ENCODE data around the gene IGFBP1. TPM values are rescaled to one million over a fixed set of nuclear protein-coding genes. Genes with fewer than 3 reads are reported as not detected.

The IGFBP1 gene
- total and polyA plus RNA-seq, 2 of the 13 experiments (the other 11 are each of a cell fraction or from before 2014, with no cell fraction given): 5.4 to 885 TPM

DNA sequence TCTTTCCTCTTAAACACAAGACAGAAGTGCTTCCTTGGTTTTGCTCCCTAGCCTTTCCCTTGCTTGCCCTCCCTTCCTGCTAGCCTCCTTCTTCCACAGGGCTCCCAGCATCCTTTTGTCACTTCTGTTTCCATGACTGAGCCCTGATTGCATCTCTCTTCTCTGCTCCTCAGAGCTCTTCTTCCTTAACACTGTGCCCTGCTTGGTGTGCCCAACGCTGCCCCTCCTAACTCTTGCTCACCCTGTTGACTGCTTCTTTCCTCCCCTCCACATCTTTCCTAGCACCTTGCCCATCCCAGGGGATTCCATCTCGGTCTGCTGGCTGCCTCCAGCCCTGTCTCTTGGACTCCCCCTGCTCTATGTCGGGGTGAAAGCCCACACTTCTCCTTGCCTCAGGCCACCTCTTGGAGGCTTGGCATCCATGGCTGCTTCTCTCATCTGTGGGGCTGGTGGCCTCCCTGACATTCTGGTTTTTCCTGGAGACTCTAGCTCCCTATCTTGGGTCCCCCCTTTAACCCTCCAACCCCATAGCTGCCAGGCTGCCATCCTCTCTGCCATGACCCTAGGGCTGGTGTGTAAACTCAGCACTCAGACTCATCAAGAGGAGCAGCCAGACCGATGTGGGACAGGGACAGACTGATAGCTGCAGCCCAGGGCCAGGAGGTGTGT is 5.8 kb downstream of the IGFBP1 start (continued):
- no peak for TF ChIP-seq KLF13 (CRISPR knock-in tag; IDR thresholded peaks at IDR 0.05)
- no peak for TF ChIP-seq SIN3B (IDR thresholded peaks at IDR 0.05; ENCODE audit: low read length)
- no peak for TF ChIP-seq ZNF180 (CRISPR knock-in tag; IDR thresholded peaks at IDR 0.05; ENCODE audit: borderline replicate concordance, low read depth)
- TF ChIP-seq, protein P1, sequence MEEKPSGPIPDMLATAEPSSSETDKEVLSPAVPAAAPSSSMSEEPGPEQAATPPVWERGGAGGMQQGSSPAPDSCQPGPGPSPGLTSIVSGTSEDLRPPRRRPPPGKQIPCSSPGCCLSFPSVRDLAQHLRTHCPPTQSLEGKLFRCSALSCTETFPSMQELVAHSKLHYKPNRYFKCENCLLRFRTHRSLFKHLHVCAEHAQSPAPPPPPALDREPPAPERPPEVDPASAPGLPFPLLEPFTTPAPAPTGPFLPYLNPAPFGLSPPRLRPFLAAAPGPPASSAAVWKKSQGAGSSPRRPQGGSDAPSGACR (CRISPR knock-in tag; IDR thresholded peaks at IDR 0.05): peak; percentile 71
- TF ChIP-seq ZNF350 (CRISPR knock-in tag; IDR thresholded peaks at IDR 0.05; ENCODE audit: borderline replicate concordance, low read depth): peak; percentile 96
- TF ChIP-seq SNAPC2 (CRISPR knock-in tag; IDR thresholded peaks at IDR 0.05): peak; percentile 47
- TF ChIP-seq ADNP (CRISPR knock-in tag; IDR thresholded peaks at IDR 0.05): no peak
- no peak for TF ChIP-seq ZNF768 (CRISPR knock-in tag; IDR thresholded peaks at IDR 0.05)
- no peak for TF ChIP-seq ZNF10 (CRISPR knock-in tag; IDR thresholded peaks at IDR 0.05; ENCODE audit: borderline replicate concordance, low read depth)
- no peak for TF ChIP-seq EP300 (IDR thresholded peaks at IDR 0.05; ENCODE audit: low read depth in 2 of 2, low read length in 2 of 2)
- no peak for TF ChIP-seq EP300 (CRISPR knock-in tag; IDR thresholded peaks at IDR 0.05; ENCODE audit: borderline replicate concordance)
- TF ChIP-seq, protein P2, sequence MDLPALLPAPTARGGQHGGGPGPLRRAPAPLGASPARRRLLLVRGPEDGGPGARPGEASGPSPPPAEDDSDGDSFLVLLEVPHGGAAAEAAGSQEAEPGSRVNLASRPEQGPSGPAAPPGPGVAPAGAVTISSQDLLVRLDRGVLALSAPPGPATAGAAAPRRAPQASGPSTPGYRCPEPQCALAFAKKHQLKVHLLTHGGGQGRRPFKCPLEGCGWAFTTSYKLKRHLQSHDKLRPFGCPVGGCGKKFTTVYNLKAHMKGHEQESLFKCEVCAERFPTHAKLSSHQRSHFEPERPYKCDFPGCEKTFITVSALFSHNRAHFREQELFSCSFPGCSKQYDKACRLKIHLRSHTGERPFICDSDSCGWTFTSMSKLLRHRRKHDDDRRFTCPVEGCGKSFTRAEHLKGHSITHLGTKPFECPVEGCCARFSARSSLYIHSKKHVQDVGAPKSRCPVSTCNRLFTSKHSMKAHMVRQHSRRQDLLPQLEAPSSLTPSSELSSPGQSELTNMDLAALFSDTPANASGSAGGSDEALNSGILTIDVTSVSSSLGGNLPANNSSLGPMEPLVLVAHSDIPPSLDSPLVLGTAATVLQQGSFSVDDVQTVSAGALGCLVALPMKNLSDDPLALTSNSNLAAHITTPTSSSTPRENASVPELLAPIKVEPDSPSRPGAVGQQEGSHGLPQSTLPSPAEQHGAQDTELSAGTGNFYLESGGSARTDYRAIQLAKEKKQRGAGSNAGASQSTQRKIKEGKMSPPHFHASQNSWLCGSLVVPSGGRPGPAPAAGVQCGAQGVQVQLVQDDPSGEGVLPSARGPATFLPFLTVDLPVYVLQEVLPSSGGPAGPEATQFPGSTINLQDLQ (CRISPR knock-in tag; IDR thresholded peaks at IDR 0.05): 0 out of 2 replicates have a peak, but pooled peaks have one; percentile 74

All from HepG2 (cell line).